GM04504 (cell line): ENCODE measurements around the gene TTC3.

Experiments used
- DNase-seq: peaks from one replicate; pipeline ENCODE4 v3.0.0-alpha.2; 2012; ENCODE audit warnings: low read depth

The TTC3 gene

GRCh38 chr21:37223804-37224345 is 150.8 kb downstream of the TTC3 start:
- DNase-seq, result no peak

DNA sequence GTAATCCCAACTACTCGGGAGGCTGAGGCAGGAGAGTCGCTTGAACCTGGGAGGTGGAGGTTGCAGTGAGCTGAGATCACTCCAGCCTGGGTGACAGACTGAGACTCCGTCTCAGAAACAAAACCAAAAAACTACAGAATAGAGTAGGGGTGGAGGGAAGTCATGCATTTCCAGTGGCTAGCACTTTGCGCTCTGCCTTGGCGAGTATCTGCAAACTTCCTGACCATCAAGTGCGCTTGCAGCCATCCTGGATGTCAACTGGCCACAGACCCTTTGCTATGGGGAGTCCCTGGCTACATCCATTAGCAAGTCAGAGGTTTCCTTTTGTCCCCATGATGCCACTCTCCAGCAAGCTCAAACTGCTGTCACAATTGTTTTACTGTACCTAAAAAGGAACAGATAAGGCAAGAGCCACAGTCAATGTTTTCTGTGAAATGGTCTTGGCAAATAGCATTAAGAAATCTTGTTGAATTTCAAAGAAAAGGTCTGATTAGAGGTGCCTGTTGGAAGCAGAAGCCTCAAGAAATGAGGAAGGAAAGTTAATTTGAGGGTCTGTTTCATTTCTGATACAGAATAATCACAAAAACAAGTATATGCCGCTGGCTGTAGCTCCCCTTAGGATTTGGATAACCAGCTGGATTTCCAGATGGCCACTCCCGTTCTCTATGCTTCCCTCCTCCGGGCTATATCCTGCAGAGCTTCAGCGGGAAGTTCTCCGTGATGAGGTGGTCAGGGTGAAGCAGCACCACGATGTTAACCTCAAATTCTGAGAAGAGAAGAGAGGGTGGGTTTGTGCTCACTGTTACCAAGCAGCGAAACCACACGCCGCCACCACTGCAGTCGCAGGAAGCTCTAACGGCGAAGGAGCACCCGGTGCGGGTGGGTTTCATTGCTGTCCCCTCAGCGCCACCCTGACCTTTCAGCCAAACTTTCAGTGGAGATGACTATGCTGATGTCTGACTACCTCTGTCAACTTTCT is 152.1 kb downstream of the TTC3 start:
- DNase-seq, result no peak

DNA sequence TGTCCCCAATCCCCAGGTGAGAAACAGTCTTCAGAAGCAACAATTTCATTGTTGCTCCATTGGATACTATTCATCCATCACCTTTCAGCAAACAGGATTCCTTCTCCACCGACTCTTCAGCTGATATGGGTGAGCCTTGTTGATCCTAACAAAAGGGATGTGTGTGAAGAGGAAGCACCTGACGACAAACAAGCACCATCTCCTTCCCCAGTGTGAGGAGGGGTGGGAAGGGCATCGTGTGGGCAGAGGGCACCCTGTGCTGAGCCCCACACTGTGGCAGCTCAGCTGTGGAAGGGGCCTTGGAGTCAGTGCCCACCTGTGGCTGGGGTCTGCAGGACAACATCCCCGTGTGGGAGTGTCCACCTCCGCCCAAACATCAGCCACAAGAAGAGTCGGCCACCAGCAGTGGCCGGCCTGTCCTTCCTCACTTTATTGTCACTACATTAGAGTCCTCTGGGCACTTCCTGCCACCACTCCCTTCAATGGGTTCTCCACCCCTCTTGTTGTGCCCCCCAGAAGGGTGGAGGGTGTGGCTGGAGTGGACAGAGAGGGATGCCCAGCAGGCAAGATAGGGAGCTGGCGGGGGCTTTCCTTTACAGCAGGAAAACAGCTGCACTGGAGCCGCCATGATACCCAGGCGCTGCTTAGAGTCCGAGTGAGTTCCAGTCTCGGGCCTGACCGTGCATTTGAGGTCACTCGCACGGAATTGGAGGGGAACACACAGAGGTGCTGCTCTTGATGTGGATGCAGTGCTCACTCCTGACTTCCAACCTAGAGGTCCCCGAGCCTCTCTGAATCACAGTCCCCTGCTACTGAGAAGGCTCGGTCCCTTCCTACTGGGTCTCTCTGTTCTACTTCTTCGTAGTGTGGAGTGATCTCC is 153.2 kb downstream of the TTC3 start:
- DNase-seq, result no peak

- no peak for DNase-seq
These were observed 154.3 kb downstream of the TTC3 start for GRCh38 chr21:37227071-37228002.

DNA sequence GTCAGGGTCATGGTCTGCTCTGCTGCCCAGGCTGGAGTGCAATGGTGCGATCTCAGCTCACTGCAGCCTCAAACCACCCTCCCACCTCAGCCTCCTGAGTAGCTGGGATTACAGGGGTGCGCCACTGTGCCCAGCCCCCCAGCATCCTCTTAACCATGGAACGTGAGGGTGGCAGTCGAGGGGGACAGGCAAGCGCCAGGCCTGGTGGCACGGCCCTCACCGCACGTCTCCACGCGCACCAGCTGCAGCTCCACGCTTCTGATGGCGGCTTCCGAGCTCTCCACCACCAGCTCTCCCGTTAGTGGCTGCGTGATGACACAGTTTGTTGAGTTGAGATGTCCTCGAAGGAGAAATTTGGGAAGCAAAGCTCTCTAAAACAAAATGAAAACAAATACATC is 154.9 kb downstream of the TTC3 start:
- no peak for DNase-seq

GRCh38 chr21:37230632-37231248 is 157.7 kb downstream of the TTC3 start:
- no peak for DNase-seq

DNA sequence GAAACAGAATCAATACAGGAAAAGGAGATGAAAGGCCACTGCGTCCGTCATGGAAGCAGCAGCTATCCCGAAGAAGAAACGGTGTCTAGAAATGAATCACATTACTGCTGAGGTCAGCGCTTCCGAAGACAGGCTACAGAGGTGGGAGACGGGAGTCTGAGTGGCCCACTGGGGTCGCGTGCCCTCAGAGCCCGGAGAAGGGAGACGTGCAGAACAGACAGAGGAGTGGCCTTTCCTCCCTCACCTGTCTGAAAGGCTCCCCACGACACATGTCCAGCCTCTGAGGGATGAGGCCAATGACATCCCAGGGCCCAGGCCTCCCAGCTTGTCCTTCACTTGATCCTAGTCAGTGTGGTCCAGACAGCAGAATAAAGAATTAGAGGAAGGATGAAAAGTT is 158.2 kb downstream of the TTC3 start:
- no peak for DNase-seq

GRCh38 chr21:37231671-37232070 is 158.6 kb downstream of the TTC3 start:
- DNase-seq, result no peak

DNA sequence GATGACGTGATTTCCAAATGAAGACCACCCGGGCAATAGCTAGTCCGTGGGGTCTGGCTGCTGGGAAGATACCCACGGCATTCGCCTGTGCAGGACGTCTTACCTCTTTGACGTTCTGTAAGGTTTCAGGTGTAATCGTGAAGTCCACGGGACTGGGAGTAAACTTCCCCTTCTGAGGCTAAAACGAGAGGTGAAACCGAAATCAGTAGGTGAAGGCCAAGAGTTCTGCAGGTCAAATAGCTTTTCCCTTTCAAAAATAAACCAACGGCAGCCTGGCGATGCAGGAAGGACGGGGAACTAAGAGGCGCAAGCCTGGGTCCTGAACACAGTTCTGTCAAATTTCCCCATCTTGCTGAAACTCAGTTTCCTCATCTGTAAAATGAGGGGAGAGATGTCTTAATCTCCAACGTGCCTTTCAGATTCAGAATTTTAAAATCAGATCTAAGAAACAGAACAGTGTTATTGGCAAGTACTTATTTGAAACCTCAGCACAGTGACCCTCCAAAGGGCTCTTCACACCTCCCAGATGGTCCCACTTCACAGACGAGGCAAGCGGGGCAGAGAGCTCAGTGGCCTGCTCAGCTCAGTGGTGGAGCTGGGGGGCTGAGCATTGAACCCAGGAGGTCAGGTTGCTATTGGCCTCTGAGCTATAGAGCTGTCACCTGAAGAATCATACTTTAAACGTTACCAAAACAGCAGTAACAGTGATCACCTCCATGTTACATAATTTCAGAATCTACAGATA is 159.4 kb downstream of the TTC3 start:
- DNase-seq, result no peak

GRCh38 chr21:37233551-37234146 is 160.6 kb downstream of the TTC3 start:
- DNase-seq, result no peak

GRCh38 chr21:37237346-37237745 is 164.3 kb downstream of the TTC3 start:
- DNase-seq, result no peak

DNA sequence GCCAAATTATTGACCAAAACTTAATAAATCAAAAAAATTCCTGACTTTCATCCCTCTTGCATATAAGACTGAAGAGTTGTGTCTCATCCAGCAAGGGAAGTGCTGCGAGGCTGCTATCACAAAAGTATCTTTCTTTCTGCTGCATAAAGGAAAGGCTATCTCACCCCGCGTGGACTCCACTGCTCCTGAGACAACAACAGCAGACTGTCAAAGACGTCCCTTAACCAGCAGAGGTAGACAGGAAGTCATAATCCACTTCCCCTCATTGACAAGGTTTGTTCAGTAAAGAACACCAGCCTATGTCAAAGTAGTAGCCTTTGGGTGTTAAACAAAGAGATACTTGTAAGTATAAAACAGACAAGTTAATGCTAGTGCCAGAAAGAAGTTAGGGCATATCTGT is 164.7 kb downstream of the TTC3 start:
- no peak for DNase-seq

- DNase-seq, result no peak
These were observed 167.9 kb downstream of the TTC3 start for GRCh38 chr21:37240978-37241377.

- no peak for DNase-seq
These were observed 168.4 kb downstream of the TTC3 start for GRCh38 chr21:37241426-37241825.

GRCh38 chr21:37243961-37244360 is 170.9 kb downstream of the TTC3 start:
- no peak for DNase-seq

DNA sequence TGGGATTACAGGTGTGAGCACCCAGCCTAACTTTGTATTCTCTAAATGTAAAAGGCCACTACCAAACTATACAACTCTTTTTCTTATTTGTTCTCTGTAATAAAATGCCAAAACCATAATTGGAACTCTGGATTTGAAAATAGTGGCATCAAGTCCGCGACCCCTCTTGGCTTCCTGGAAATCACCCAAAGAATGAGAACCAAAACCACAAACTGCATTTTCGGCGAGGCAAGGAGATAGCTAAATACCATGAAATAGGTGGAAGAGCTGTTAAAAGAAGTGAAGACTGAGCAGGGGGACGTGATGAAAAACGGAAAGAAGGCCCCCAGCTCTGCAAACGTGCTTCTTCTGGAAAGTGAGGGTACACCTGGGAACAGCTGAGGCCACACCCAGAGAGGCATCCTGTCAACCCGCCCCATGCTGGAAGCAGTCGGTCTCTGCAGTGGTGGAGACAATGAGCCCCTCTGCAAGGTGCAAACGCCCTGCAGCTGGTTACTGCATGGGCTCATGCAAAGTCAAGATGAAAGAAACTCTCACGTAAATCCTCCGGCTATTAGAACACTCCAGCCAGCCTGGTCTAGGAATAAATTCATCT is 171.5 kb downstream of the TTC3 start:
- no peak for DNase-seq

DNA sequence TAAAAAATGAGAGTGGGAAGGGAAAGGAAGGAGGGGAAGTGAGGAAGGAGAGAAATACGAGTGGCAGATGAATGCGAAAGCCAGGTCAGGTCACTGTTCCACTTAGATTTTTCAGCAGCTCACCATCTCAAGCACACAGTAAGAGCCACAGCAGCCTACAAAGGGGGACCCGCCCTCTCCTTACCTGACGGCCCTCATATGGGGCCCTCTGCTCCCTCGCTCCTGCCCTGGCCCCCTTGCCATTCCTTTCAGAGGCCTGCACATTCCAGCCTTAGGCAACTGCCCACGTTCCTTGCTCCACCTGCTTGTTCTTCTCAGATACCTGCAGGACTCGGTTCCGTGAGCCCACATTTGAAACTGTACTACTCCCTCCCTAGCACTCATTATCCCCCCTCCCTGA is 172.1 kb downstream of the TTC3 start:
- no peak for DNase-seq

DNA sequence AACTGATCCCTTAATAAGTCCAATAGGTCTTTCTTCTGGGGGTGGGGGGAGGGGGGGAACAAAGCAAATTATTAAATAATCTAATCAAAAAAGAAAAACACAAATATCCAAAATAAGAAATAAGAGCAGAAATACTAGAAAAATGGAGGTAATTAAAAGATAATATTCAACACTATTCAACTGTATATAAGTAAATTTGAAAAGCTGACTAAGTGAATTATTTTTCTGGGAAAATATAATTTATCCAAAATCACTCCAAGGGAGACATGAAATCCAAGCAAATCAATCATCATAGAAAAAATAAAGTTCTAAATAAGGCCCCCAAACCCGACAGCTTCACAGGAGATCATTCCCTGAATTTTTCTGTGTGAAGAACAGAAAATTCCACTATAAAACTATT is 175.2 kb downstream of the TTC3 start:
- no peak for DNase-seq

- no peak for DNase-seq
These were observed 176.3 kb downstream of the TTC3 start for GRCh38 chr21:37249112-37249904.
